ENCODE measurements around the gene SCP2D1.

- peak; percentile 78 for TF ChIP-seq POLR2A (IDR thresholded peaks at IDR 0.05; ENCODE audit: extremely low read depth, insufficient read length)
- no peak for TF ChIP-seq CTCF (IDR thresholded peaks at IDR 0.05; ENCODE audit: low read depth, low read length)
- peak; percentile 99 for TF ChIP-seq MAX (IDR thresholded peaks at IDR 0.05; ENCODE audit: low read depth, low read length)
These were observed 19.8 kb upstream of the SCP2D1 start for GRCh38 chr20:18793625-18794427.
